Measurements from ENCODE around the gene PABPC1L. TPM values are rescaled to one million over a fixed set of nuclear protein-coding genes. Genes with fewer than 3 reads are reported as not detected.

The PABPC1L gene
- total RNA-seq, 1 donor from 2014 or later: 1.0 TPM

DNA sequence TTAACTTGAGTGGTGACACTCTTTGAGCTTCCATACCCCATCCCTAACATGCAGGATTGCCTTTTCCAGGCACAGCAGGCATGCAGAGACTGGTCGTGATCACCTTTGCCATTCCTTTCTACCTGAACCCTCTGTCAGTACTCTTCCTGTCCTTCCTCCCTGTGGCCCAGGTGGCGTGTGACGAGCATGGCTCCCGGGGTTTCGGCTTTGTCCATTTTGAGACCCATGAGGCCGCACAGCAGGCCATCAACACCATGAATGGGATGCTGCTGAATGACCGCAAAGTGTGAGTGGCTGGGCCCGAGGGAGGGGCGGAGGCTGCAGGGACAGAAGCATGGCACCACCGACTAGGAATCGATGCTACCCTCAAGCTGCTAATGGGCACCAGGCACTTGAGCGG, 6.7 kb downstream of the PABPC1L start:
- Histone ChIP-seq H3K27ac (ENCODE audit: low read depth, low read length) (no peak overlapping the region), H3K4me1 (ENCODE audit: control insufficient read depth in 3 of 3, insufficient read depth in 3 of 3, low read length in 3 of 3) (no peaks in the 10 kb centered on the region), H3K9me3 (ENCODE audit: control insufficient read depth in 3 of 3, low read length in 3 of 3) (no peaks in the 10 kb centered on the region), H3K36me3 (ENCODE audit: control insufficient read depth in 3 of 3, insufficient read depth in 3 of 3, low read length in 3 of 3) (peaks cover 0 to 2% (median 0%) of the 10 kb centered on the region in 3 donors), H3K4me3 (ENCODE audit: low read length in 3 of 3) (no peak overlapping the region), H3K9ac (ENCODE audit: low read depth in 1 of 3, low read length in 3 of 3) (no peak overlapping the region), H3K27me3 (ENCODE audit: control insufficient read depth in 3 of 3, insufficient read depth in 3 of 3, low read length in 3 of 3) (no peaks in the 10 kb centered on the region)

DNA sequence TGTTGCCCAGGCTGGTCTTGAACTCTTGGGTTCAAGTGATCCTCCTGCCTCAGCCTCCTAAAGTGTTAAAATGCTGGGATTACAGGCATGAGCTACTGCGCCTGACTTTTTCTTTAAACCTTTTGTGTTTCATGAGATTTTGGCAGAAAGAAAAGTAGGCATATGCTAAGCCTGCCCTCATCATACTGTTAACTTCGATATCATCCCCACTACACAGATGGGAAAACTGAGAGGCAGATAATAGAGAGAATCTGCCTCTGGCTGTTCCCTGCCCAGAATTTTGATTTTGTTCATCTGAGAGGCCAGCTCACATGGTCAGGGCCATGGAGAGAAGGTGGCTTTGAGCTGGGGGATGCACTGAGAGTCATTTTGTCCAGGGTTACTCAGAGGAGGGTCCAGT, 7.5 kb downstream of the PABPC1L start:
- no peak overlapping the region for H3K9ac ChIP-seq (ENCODE audit: low read depth in 1 of 3, low read length in 3 of 3)
- no peaks in the 10 kb centered on the region for H3K27me3 ChIP-seq (ENCODE audit: control insufficient read depth in 3 of 3, insufficient read depth in 3 of 3, low read length in 3 of 3)
- H3K4me1 ChIP-seq (ENCODE audit: control insufficient read depth in 3 of 3, insufficient read depth in 3 of 3, low read length in 3 of 3): no peaks in the 10 kb centered on the region
- no peak overlapping the region for H3K4me3 ChIP-seq (ENCODE audit: low read length in 3 of 3)
- H3K9me3 ChIP-seq (ENCODE audit: control insufficient read depth in 3 of 3, low read length in 3 of 3): no peaks in the 10 kb centered on the region
- no peak overlapping the region for H3K27ac ChIP-seq (ENCODE audit: low read depth, low read length)
- peaks cover 0 to 4% (median 0%) of the 10 kb centered on the region in 3 donors for H3K36me3 ChIP-seq (ENCODE audit: control insufficient read depth in 3 of 3, insufficient read depth in 3 of 3, low read length in 3 of 3)

DNA sequence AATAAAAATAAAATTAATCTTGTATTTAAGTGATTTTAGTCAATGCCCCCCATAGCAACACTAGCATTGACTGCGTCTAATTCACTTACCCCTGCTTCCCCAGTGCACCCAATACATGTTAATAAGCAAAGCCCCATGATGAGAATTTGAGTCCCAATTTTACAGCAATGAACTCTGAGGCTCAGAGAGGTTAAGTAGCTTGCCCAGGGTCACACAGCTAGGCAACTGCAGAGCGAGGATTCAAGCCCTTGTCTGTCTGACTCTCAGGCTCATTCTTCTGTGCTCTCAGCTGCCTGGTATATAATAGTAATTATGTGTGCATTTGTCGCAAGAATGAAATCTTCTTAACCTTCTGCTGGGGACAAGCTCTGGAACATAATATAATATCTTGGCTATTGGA, 8.5 kb downstream of the PABPC1L start:
- Histone ChIP-seq H3K4me1 (ENCODE audit: control insufficient read depth in 3 of 3, insufficient read depth in 3 of 3, low read length in 3 of 3) (no peaks in the 10 kb centered on the region), H3K27me3 (ENCODE audit: control insufficient read depth in 3 of 3, insufficient read depth in 3 of 3, low read length in 3 of 3) (no peaks in the 10 kb centered on the region), H3K4me3 (ENCODE audit: low read length in 3 of 3) (no peak overlapping the region), H3K27ac (ENCODE audit: low read depth, low read length) (no peak overlapping the region), H3K36me3 (ENCODE audit: control insufficient read depth in 3 of 3, insufficient read depth in 3 of 3, low read length in 3 of 3) (peaks cover 0 to 4% (median 0%) of the 10 kb centered on the region in 3 donors), H3K9ac (ENCODE audit: low read depth in 1 of 3, low read length in 3 of 3) (no peak overlapping the region), H3K9me3 (ENCODE audit: control insufficient read depth in 3 of 3, low read length in 3 of 3) (no peaks in the 10 kb centered on the region)

DNA sequence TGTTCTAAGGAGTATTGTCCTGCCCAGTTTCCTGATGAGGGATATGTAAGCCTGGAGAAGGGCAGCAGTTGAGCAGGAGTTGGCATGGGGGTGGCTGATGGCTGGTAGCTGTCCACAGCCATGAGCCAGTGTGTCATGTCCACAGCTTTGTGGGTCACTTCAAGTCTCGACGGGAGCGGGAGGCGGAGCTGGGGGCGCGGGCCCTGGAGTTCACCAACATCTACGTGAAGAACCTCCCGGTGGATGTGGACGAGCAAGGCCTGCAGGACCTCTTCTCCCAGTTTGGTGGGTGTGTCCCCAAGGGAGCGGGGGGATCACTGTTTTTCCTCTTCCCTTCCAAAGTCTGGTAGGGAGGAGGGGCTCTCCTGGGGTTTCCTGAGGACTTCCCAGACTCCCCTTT, 8.9 kb downstream of the PABPC1L start:
- Histone ChIP-seq H3K4me1 (ENCODE audit: control insufficient read depth in 3 of 3, insufficient read depth in 3 of 3, low read length in 3 of 3) (no peaks in the 10 kb centered on the region), H3K9me3 (ENCODE audit: control insufficient read depth in 3 of 3, low read length in 3 of 3) (no peaks in the 10 kb centered on the region), H3K27ac (ENCODE audit: low read depth, low read length) (no peak overlapping the region), H3K36me3 (ENCODE audit: control insufficient read depth in 3 of 3, insufficient read depth in 3 of 3, low read length in 3 of 3) (peaks cover 0 to 4% (median 0%) of the 10 kb centered on the region in 3 donors), H3K9ac (ENCODE audit: low read depth in 1 of 3, low read length in 3 of 3) (no peak overlapping the region), H3K27me3 (ENCODE audit: control insufficient read depth in 3 of 3, insufficient read depth in 3 of 3, low read length in 3 of 3) (no peaks in the 10 kb centered on the region), H3K4me3 (ENCODE audit: low read length in 3 of 3) (no peak overlapping the region)

DNA sequence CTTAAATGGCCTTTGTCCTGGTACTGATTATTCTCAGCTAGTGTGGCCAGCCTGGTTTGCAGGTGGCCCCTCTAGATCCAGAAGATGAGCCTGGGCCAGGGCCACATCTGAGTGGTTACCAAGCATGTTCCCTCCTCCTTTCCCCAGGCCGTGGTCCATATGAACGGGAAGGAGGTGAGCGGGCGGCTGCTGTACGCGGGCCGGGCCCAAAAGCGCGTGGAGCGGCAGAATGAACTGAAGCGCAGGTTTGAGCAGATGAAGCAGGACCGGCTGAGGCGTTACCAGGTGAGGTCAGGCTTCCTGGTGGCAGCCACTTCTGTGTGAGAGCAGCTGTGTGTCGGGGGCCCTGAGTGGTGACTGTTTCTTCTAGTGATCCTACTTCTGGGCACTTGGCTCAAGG, 11.6 kb downstream of the PABPC1L start:
- Histone ChIP-seq H3K4me1 (ENCODE audit: control insufficient read depth in 3 of 3, insufficient read depth in 3 of 3, low read length in 3 of 3) (no peaks in the 10 kb centered on the region), H3K36me3 (ENCODE audit: control insufficient read depth in 3 of 3, insufficient read depth in 3 of 3, low read length in 3 of 3) (peaks cover 0 to 4% (median 0%) of the 10 kb centered on the region in 3 donors), H3K4me3 (ENCODE audit: low read length in 3 of 3) (no peak overlapping the region), H3K9me3 (ENCODE audit: control insufficient read depth in 3 of 3, low read length in 3 of 3) (no peaks in the 10 kb centered on the region), H3K27me3 (ENCODE audit: control insufficient read depth in 3 of 3, insufficient read depth in 3 of 3, low read length in 3 of 3) (no peaks in the 10 kb centered on the region), H3K9ac (ENCODE audit: low read depth in 1 of 3, low read length in 3 of 3) (no peak overlapping the region), H3K27ac (ENCODE audit: low read depth, low read length) (no peak overlapping the region)

DNA sequence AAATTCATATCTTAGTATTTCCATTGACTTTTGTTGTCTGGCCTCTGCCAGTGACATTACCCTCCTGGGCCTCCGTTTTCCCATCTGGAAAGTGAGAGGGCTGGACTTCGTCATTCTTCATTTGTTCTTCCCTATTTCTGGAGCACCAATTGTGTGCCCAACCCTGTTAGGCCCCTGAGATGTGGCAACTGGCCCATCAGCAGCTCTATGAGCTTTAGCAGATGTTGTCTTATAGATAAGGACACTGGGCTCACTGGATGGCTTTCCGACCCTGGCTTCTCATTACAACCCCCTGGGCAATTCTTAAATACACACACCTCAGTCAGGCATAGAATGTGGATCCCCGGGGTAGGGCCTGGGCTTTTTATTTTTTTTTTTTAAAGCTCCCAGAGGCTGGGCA, 14.7 kb downstream of the PABPC1L start:
- no peak overlapping the region for H3K27ac ChIP-seq (ENCODE audit: low read depth, low read length)
- no peaks in the 10 kb centered on the region for H3K27me3 ChIP-seq (ENCODE audit: control insufficient read depth in 3 of 3, insufficient read depth in 3 of 3, low read length in 3 of 3)
- no peaks in the 10 kb centered on the region for H3K9me3 ChIP-seq (ENCODE audit: control insufficient read depth in 3 of 3, low read length in 3 of 3)
- H3K9ac ChIP-seq (ENCODE audit: low read depth in 1 of 3, low read length in 3 of 3): no peak overlapping the region
- no peak overlapping the region for H3K4me3 ChIP-seq (ENCODE audit: low read length in 3 of 3)
- H3K4me1 ChIP-seq (ENCODE audit: control insufficient read depth in 3 of 3, insufficient read depth in 3 of 3, low read length in 3 of 3): no peaks in the 10 kb centered on the region
- peaks cover 0 to 4% (median 0%) of the 10 kb centered on the region in 3 donors for H3K36me3 ChIP-seq (ENCODE audit: control insufficient read depth in 3 of 3, insufficient read depth in 3 of 3, low read length in 3 of 3)

DNA sequence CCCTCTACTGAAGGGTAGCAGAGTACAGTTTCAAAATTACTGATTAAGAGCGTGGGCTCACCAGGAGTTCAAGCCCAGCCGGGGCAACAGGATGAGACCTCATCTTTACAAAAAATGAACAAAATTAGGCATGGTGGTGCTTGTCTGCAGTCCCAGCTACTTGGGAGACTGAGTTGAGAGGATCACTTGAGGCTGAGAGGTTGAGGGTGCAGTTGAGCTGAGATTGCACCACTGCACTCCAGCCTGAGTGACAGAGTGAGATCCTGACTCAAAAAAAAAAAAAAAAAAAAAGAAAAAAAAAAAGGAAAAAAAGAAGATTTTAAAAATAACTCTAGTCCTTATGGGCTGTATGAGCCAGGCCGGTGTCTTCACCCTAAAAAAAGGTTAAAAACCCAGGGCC, 18.7 kb downstream of the PABPC1L start:
- no peaks in the 10 kb centered on the region for H3K27me3 ChIP-seq (ENCODE audit: control insufficient read depth in 3 of 3, insufficient read depth in 3 of 3, low read length in 3 of 3)
- H3K27ac ChIP-seq (ENCODE audit: low read depth, low read length): no peak overlapping the region
- no peak overlapping the region for H3K4me3 ChIP-seq (ENCODE audit: low read length in 3 of 3)
- peaks cover 0 to 6% (median 0%) of the 10 kb centered on the region in 3 donors for H3K4me1 ChIP-seq (ENCODE audit: control insufficient read depth in 3 of 3, insufficient read depth in 3 of 3, low read length in 3 of 3)
- no peak overlapping the region for H3K9ac ChIP-seq (ENCODE audit: low read depth in 1 of 3, low read length in 3 of 3)
- no peaks in the 10 kb centered on the region for H3K9me3 ChIP-seq (ENCODE audit: control insufficient read depth in 3 of 3, low read length in 3 of 3)
- no peaks in the 10 kb centered on the region for H3K36me3 ChIP-seq (ENCODE audit: control insufficient read depth in 3 of 3, insufficient read depth in 3 of 3, low read length in 3 of 3)

DNA sequence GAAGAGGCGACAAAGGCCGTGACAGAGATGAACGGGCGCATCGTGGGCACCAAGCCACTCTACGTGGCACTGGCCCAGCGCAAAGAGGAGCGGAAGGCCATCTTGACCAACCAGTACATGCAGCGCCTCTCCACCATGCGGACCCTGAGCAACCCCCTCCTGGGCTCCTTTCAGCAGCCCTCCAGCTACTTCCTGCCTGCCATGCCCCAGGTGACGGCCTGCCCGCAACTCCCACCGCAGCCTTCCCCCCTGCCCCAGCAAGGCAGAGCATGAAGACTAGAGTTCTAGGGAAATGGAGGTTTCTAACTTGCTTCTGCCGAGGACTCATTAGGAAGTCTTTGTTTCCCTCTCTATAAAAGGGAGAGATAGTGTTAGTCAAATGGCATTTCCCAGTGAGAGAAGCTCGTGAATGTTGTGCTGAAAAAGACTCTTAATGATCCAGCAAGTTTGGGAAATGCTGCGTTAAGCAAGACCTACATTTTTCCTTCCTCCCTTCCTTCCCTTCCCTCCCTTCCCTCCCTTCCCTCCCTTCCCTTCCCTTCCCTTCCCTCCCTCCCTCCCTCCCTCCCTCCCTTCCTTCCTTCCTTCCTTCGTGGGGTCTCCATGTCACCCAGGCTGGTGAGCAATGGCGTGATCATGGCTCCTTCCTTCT, 20.8 kb downstream of the PABPC1L start:
- H3K4me1 ChIP-seq (ENCODE audit: control insufficient read depth in 3 of 3, insufficient read depth in 3 of 3, low read length in 3 of 3): peaks cover 0 to 6% (median 0%) of the 10 kb centered on the region in 3 donors
- no peaks in the 10 kb centered on the region for H3K36me3 ChIP-seq (ENCODE audit: control insufficient read depth in 3 of 3, insufficient read depth in 3 of 3, low read length in 3 of 3)
- no peak overlapping the region for H3K9ac ChIP-seq (ENCODE audit: low read depth in 1 of 3, low read length in 3 of 3)
- H3K9me3 ChIP-seq (ENCODE audit: control insufficient read depth in 3 of 3, low read length in 3 of 3): no peaks in the 10 kb centered on the region
- H3K27me3 ChIP-seq (ENCODE audit: control insufficient read depth in 3 of 3, insufficient read depth in 3 of 3, low read length in 3 of 3): no peaks in the 10 kb centered on the region
- no peak overlapping the region for H3K4me3 ChIP-seq (ENCODE audit: low read length in 3 of 3)
- H3K27ac ChIP-seq (ENCODE audit: low read depth, low read length): no peak overlapping the region

DNA sequence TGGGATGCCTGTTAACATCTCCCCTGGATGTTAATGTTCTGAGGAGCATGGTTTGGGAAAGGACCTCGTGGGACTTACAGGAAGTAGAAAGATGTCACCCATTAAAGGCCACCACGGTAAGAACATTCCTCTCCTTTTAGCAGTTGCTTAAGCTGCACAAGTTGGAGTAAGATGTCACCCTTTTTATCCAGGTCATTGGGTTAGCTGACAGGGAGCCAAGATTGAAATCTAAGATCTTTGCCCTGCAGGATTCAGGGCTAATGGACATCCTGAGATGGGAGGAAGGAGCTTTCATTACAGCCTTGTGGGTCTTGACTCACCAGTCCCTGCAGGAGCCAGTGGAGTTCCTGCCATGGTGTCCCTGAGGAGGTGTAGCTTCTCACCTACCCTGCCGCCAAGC, 22.1 kb downstream of the PABPC1L start:
- H3K9me3 ChIP-seq (ENCODE audit: control insufficient read depth in 3 of 3, low read length in 3 of 3): no peaks in the 10 kb centered on the region
- H3K27ac ChIP-seq (ENCODE audit: low read depth, low read length): no peak overlapping the region
- peaks cover 0 to 6% (median 0%) of the 10 kb centered on the region in 3 donors for H3K4me1 ChIP-seq (ENCODE audit: control insufficient read depth in 3 of 3, insufficient read depth in 3 of 3, low read length in 3 of 3)
- no peak overlapping the region for H3K9ac ChIP-seq (ENCODE audit: low read depth in 1 of 3, low read length in 3 of 3)
- H3K36me3 ChIP-seq (ENCODE audit: control insufficient read depth in 3 of 3, insufficient read depth in 3 of 3, low read length in 3 of 3): peaks cover 0 to 5% (median 0%) of the 10 kb centered on the region in 3 donors
- no peaks in the 10 kb centered on the region for H3K27me3 ChIP-seq (ENCODE audit: control insufficient read depth in 3 of 3, insufficient read depth in 3 of 3, low read length in 3 of 3)
- no peak overlapping the region for H3K4me3 ChIP-seq (ENCODE audit: low read length in 3 of 3)

DNA sequence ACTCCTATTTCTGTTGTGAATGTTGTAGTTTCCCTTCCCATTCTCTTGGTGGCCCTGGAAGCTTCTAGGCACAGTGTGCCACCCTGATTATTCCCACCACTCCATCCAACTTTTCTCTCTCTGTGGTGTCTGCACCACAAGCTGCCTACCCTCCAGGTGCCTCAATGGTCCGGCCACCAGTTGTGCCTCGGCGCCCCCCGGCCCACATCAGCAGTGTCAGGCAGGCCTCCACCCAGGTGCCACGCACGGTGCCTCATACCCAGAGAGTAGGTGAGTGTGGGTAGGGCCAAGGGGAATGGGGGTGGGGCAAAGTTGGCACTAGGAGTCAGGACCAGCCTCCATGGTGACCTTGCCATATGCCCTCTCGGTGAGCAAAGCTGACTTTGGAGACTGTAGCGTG, 23.1 kb downstream of the PABPC1L start:
- Histone ChIP-seq H3K4me1 (ENCODE audit: control insufficient read depth in 3 of 3, insufficient read depth in 3 of 3, low read length in 3 of 3) (peaks cover 0 to 6% (median 0%) of the 10 kb centered on the region in 3 donors), H3K27ac (ENCODE audit: low read depth, low read length) (no peak overlapping the region), H3K9me3 (ENCODE audit: control insufficient read depth in 3 of 3, low read length in 3 of 3) (no peaks in the 10 kb centered on the region), H3K4me3 (ENCODE audit: low read length in 3 of 3) (no peak overlapping the region), H3K27me3 (ENCODE audit: control insufficient read depth in 3 of 3, insufficient read depth in 3 of 3, low read length in 3 of 3) (no peaks in the 10 kb centered on the region), H3K9ac (ENCODE audit: low read depth in 1 of 3, low read length in 3 of 3) (no peak overlapping the region), H3K36me3 (ENCODE audit: control insufficient read depth in 3 of 3, insufficient read depth in 3 of 3, low read length in 3 of 3) (peaks cover 0 to 5% (median 1%) of the 10 kb centered on the region in 3 donors)
